ENCODE measurements around the gene ASRGL1.
"Not testable (repeated sequence)": the region's sequence is repeated elsewhere in the genome, so short reads cannot be mapped to it uniquely, and the experiment has no call there.

ASRGL1 gene

DNA sequence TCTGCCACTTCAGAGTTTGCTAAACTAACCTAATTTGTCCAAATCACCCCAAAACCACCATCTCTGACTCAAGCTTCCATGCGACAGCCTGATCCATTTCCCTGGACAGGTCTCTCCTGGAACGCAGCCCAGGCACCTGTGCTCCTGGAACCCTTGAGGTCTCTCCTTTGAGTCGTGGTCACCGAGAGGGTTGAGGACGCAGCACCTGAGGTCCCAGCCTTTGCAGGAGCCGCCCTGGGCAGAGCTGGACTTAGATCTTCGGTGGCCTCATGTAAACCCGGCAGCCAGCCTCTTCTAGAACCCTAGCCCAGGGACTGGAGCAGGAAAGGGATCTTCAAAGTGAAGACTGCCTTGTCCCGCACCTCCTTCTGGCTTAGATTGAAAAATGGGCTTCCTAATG lies 37.6 kb downstream of the ASRGL1 start:
- TF ChIP-seq, protein P1, sequence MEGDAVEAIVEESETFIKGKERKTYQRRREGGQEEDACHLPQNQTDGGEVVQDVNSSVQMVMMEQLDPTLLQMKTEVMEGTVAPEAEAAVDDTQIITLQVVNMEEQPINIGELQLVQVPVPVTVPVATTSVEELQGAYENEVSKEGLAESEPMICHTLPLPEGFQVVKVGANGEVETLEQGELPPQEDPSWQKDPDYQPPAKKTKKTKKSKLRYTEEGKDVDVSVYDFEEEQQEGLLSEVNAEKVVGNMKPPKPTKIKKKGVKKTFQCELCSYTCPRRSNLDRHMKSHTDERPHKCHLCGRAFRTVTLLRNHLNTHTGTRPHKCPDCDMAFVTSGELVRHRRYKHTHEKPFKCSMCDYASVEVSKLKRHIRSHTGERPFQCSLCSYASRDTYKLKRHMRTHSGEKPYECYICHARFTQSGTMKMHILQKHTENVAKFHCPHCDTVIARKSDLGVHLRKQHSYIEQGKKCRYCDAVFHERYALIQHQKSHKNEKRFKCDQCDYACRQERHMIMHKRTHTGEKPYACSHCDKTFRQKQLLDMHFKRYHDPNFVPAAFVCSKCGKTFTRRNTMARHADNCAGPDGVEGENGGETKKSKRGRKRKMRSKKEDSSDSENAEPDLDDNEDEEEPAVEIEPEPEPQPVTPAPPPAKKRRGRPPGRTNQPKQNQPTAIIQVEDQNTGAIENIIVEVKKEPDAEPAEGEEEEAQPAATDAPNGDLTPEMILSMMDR (conservative IDR thresholded peaks at IDR 0.05; ENCODE audit: low read length) = no peak
- no peak for TF ChIP-seq EZH2phosphoT487 (IDR thresholded peaks at IDR 0.05; ENCODE audit: borderline replicate concordance)
- H4K20me1 ChIP-seq (ENCODE audit: insufficient read depth, low read length, poor library complexity, severe bottlenecking) = no peaks in the 10 kb centered on the region

DNA sequence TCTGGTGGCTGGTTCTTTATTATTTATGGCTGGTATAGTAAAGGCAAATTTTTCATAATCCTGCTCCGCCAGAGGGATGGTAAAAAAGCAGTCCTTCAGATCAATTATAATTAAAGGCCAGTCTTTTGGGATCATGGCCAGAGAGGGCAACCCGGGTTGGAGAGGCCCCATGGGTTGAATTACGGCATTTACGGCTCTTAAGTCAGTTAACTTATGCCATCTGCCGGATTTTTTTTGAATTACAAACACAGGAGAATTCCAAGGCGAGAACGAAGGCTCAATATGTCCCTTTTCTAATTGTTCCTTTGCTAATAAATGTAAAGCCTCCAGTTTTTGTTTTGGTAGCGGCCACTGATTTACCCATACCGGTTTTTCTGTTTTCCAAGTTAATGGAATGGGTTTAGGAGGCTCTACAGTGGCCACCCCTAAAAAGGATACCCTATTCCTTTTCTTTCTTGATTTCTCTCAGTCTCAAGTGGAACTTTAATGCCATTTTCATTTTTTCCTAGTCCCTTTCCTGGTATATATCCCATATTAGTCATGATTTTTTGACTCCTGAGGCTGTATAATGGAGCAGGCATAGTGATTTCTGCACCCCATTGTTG lies 41.3 kb downstream of the ASRGL1 start:
- H3K36me3 ChIP-seq (ENCODE audit: insufficient read depth, low read length); H3K9me2 ChIP-seq (replicated peaks; ENCODE audit: low read depth, low read length); H3K4me3 ChIP-seq (ENCODE audit: low read length, poor library complexity, severe bottlenecking); H3K79me2 ChIP-seq (ENCODE audit: insufficient read depth, low read length); H3K9me3 ChIP-seq (ENCODE audit: insufficient read depth, low read depth, low read length); H2AFZ ChIP-seq (ENCODE audit: low read length); H4K20me1 ChIP-seq (ENCODE audit: insufficient read depth, low read length, poor library complexity, severe bottlenecking); H3K27me3 ChIP-seq (ENCODE audit: insufficient read depth, low read length, poor library complexity, severe bottlenecking); H3K4me2 ChIP-seq (ENCODE audit: low read depth, low read length, poor library complexity, severe bottlenecking); H3F3A ChIP-seq (ENCODE audit: low read depth); H3K4me1 ChIP-seq (ENCODE audit: insufficient read depth, low read length, poor library complexity, severe bottlenecking); H3K9ac ChIP-seq (ENCODE audit: low read depth, low read length, poor library complexity, severe bottlenecking): not testable (repeated sequence)
- TF ChIP-seq, protein P1 (conservative IDR thresholded peaks at IDR 0.05; ENCODE audit: low read length) = peak; percentile 38

More for the DNA sequence above, 37.6 kb downstream of the ASRGL1 start:
- no peaks in the 10 kb centered on the region for H3K4me1 ChIP-seq (ENCODE audit: insufficient read depth, low read length, poor library complexity, severe bottlenecking)
- no peaks in the 10 kb centered on the region for H3F3A ChIP-seq (ENCODE audit: low read depth)
- no peak overlapping the region for H3K4me3 ChIP-seq (ENCODE audit: low read length, poor library complexity, severe bottlenecking)
- H2AFZ ChIP-seq (ENCODE audit: low read length) = no peak overlapping the region
- H3K9me3 ChIP-seq (ENCODE audit: insufficient read depth, low read depth, low read length) = no peaks in the 10 kb centered on the region
- no peak overlapping the region for H3K4me2 ChIP-seq (ENCODE audit: low read depth, low read length, poor library complexity, severe bottlenecking)
- H3K27me3 ChIP-seq (ENCODE audit: insufficient read depth, low read length, poor library complexity, severe bottlenecking) = no peaks in the 10 kb centered on the region
- no peaks in the 10 kb centered on the region for H3K79me2 ChIP-seq (ENCODE audit: insufficient read depth, low read length)
- no peak overlapping the region for H3K9ac ChIP-seq (ENCODE audit: low read depth, low read length, poor library complexity, severe bottlenecking)
- no peaks in the 10 kb centered on the region for H3K36me3 ChIP-seq (ENCODE audit: insufficient read depth, low read length)
- no peaks in the 10 kb centered on the region for H3K9me2 ChIP-seq (replicated peaks; ENCODE audit: low read depth, low read length)

DNA sequence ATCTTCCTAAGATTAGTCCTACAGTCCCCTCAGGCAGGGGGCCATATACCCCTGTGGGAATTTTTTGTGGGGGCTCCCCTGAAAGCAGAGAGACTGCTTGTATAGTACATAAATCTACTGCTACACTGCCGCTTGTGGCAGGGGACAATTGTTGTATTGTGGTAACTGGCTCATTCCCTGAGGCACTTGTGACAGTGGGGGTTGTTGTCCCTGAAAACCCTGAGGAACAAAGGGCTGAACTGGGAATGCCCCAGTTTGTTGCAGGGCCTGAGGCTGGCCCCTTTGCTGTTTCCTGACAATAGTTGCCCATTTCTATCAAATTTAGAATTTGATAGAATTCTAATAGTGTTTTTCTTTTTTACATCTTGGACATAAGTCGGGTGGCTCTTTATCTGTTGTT lies 42.3 kb downstream of the ASRGL1 start:
- H4K20me1 ChIP-seq (ENCODE audit: insufficient read depth, low read length, poor library complexity, severe bottlenecking); H3K4me1 ChIP-seq (ENCODE audit: insufficient read depth, low read length, poor library complexity, severe bottlenecking); H3K79me2 ChIP-seq (ENCODE audit: insufficient read depth, low read length); H3K4me2 ChIP-seq (ENCODE audit: low read depth, low read length, poor library complexity, severe bottlenecking); H3K9me3 ChIP-seq (ENCODE audit: insufficient read depth, low read depth, low read length); H3K9me2 ChIP-seq (replicated peaks; ENCODE audit: low read depth, low read length); H3K9ac ChIP-seq (ENCODE audit: low read depth, low read length, poor library complexity, severe bottlenecking); H3K36me3 ChIP-seq (ENCODE audit: insufficient read depth, low read length); H2AFZ ChIP-seq (ENCODE audit: low read length); H3K4me3 ChIP-seq (ENCODE audit: low read length, poor library complexity, severe bottlenecking); H3F3A ChIP-seq (ENCODE audit: low read depth); H3K27me3 ChIP-seq (ENCODE audit: insufficient read depth, low read length, poor library complexity, severe bottlenecking): not testable (repeated sequence)

DNA sequence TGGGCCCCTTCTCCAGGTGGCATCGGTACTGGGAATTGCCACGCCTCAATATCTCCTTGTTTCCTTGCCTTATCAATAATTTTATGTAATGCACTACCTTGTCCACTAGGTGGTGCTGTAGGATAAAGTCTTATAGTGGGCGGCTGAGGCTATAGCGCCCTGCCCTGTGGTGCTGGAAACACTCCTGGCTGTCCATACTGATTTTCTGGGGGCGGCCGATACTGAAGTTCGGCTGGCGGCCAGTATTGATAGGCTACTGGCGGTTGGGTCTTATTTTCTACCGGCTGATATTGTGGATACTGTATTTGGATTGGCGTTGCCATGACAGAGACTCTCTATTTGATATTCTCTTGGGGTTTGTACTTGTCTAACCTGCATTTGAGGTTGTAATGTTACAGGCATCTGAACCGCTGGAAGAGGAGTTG lies 43.6 kb downstream of the ASRGL1 start:
- TF ChIP-seq, protein P1 (conservative IDR thresholded peaks at IDR 0.05; ENCODE audit: low read length) = peak; percentile 75
- not testable (repeated sequence) for H3K9me2 ChIP-seq (replicated peaks; ENCODE audit: low read depth, low read length)

More for the DNA sequence above, 43.6 kb downstream of the ASRGL1 start:
- H3K79me2 ChIP-seq (ENCODE audit: insufficient read depth, low read length); H3K27me3 ChIP-seq (ENCODE audit: insufficient read depth, low read length, poor library complexity, severe bottlenecking); H3K4me3 ChIP-seq (ENCODE audit: low read length, poor library complexity, severe bottlenecking); H3K4me1 ChIP-seq (ENCODE audit: insufficient read depth, low read length, poor library complexity, severe bottlenecking); H3K36me3 ChIP-seq (ENCODE audit: insufficient read depth, low read length); H3K9ac ChIP-seq (ENCODE audit: low read depth, low read length, poor library complexity, severe bottlenecking); H3F3A ChIP-seq (ENCODE audit: low read depth); H3K9me3 ChIP-seq (ENCODE audit: insufficient read depth, low read depth, low read length); H4K20me1 ChIP-seq (ENCODE audit: insufficient read depth, low read length, poor library complexity, severe bottlenecking): not testable (repeated sequence)
- peak overlapping the region; percentile 22 for H3K4me2 ChIP-seq (ENCODE audit: low read depth, low read length, poor library complexity, severe bottlenecking)
- 0 out of 2 replicates have a peak overlapping the region, but pooled peaks have one; percentile 69 for H2AFZ ChIP-seq (ENCODE audit: low read length)
